AG04450 (cell line): ENCODE measurements around the gene SLC33A1. TPM values are rescaled to one million over a fixed set of nuclear protein-coding genes. Genes with fewer than 3 reads are reported as not detected.

Experiments
- CTCF ChIA-PET: fragments of 300-600, 350-600 bp; formaldehyde crosslinking; extraction: SDS; loops from one replicate; lab custom pipeline; 2022; ENCODE audit warnings: antibody characterized with exemption, inconsistent platforms; lab: Charles Lee
- POLR2A ChIA-PET: fragments of 350-600 bp; formaldehyde crosslinking; extraction: SDS; loops from one replicate; lab custom pipeline; 2021; ENCODE audit warnings: antibody characterized with exemption, inconsistent platforms; lab: Yijun Ruan, JAX
- DNase-seq: peaks from one replicate; pipeline ENCODE4 v3.0.0-alpha.2; 2011; ENCODE audit warnings: low read depth, low spot score
- H3K27ac ChIP-seq: one replicate; pipeline ENCODE4 v1.5.1; 2012; ENCODE audit warnings: low read depth, low read length, control low read depth
- H3K27me3 ChIP-seq: one replicate; pipeline ENCODE4 v1.6.0; 2012; ENCODE audit warnings: low read length; ENCODE audit not compliant: control insufficient read depth, insufficient read depth
- H3K4me3 ChIP-seq: 2 replicates; pipeline ENCODE4 v1.5.1; 2011; ENCODE audit warnings: mild to moderate bottlenecking, low read depth, low read length, control low read depth
- H3K9me3 ChIP-seq: 2 replicates; pipeline ENCODE4 v1.5.1; 2012; ENCODE audit warnings: low read length; ENCODE audit not compliant: control insufficient read depth, insufficient read depth
- CTCF ChIP-seq: IDR thresholded peaks from 2 replicates; pipeline ENCODE4 v1.5.1; 2011; ENCODE audit warnings: low read depth, low read length, control low read depth, inconsistent platforms
- polyA plus RNA-seq: library from polyadenylated mRNA; depleted of rRNA; stranded (reverse); fragments of >200 nt; gene quantifications from 2 replicates; pipeline ENCODE4 v1.2.3, GENCODE V29; 2011

Gene SLC33A1
- polyA plus RNA-seq, 1 experiment: 27.8 TPM

GRCh38 chr3:155884292-155884691, 30.1 kb upstream of the SLC33A1 start:
- H3K9me3 ChIP-seq: no peaks in the 10 kb centered on the region
- no peaks in the 10 kb centered on the region for H3K27me3 ChIP-seq
- POLR2A ChIA-PET: no interaction called here
- H3K4me3 ChIP-seq: no peak overlapping the region
- no peak for TF ChIP-seq CTCF
- CTCF ChIA-PET: interaction anchor here (0.8 to 0.9 kb wide), 2 partner anchors 9 to 78 kb away, joined by 3 read pairs; partner anchors contain the start of gene C3orf33
- no peak overlapping the region for H3K27ac ChIP-seq
- no peak for DNase-seq

GRCh38 chr3:155880286-155880685, 26.1 kb upstream of the SLC33A1 start:
- no peak for DNase-seq
- no peak for TF ChIP-seq CTCF
- Histone ChIP-seq H3K27ac (no peak overlapping the region), H3K4me3 (no peak overlapping the region), H3K9me3 (no peaks in the 10 kb centered on the region), H3K27me3 (no peaks in the 10 kb centered on the region)
- ChIA-PET CTCF (no interaction called here), POLR2A (no interaction called here)

- no peak for DNase-seq
- POLR2A ChIA-PET: no interaction called here
- TF ChIP-seq CTCF: no peak
- H3K27me3 ChIP-seq: no peaks in the 10 kb centered on the region
- H3K9me3 ChIP-seq: no peaks in the 10 kb centered on the region
- CTCF ChIA-PET: no interaction called here
- H3K27ac ChIP-seq: no peak overlapping the region
- no peak overlapping the region for H3K4me3 ChIP-seq
Measured at GRCh38 chr3:155876503-155876902, 22.3 kb upstream of the SLC33A1 start.

- H3K27ac ChIP-seq: no peak overlapping the region
- DNase-seq: no peak
- TF ChIP-seq CTCF: no peak
- POLR2A ChIA-PET: no interaction called here
- H3K4me3 ChIP-seq: no peak overlapping the region
- CTCF ChIA-PET: no interaction called here
- H3K27me3 ChIP-seq: no peaks in the 10 kb centered on the region
- no peaks in the 10 kb centered on the region; the same call in 1 of the 2 replicates for H3K9me3 ChIP-seq
Measured at GRCh38 chr3:155876037-155876436, 21.8 kb upstream of the SLC33A1 start.

GRCh38 chr3:155872904-155873646, 18.8 kb upstream of the SLC33A1 start:
- no peaks in the 10 kb centered on the region; the same call in 1 of the 2 replicates for H3K9me3 ChIP-seq
- no peak overlapping the region for H3K27ac ChIP-seq
- POLR2A ChIA-PET: no interaction called here
- no peak for DNase-seq
- no peaks in the 10 kb centered on the region for H3K27me3 ChIP-seq
- no peak overlapping the region for H3K4me3 ChIP-seq
- CTCF ChIA-PET: interaction anchor here (1.3 kb wide), 1 partner anchor 67 kb away, joined by 7 read pairs; the partner anchor contains the start of gene C3orf33
- TF ChIP-seq CTCF: no peak
